Subcutaneous abdominal adipose tissue (tissue), 5 donors: ENCODE data around the gene TBC1D22A.

Experiments used
- H3K27ac ChIP-seq: one replicate; pipeline ENCODE4 v1.7.0; 2013; ENCODE audit warnings: low read depth, mild to moderate bottlenecking, inconsistent platforms, low read length, moderate library complexity
- H3K27me3 ChIP-seq, 5 donors: one replicate each; pipeline ENCODE4 v1.7.0; 2013; ENCODE audit warnings: low read length in 5 of 5, inconsistent platforms in 1 of 5; ENCODE audit not compliant: control insufficient read depth in 5 of 5, insufficient read depth in 4 of 5
- H3K36me3 ChIP-seq, 5 donors: one replicate each; pipeline ENCODE4 v1.7.0; 2013; ENCODE audit warnings: low read length in 5 of 5; ENCODE audit not compliant: control insufficient read depth in 5 of 5, insufficient read depth in 5 of 5
- H3K4me1 ChIP-seq, 5 donors: one replicate each; pipeline ENCODE4 v1.7.0; 2013; ENCODE audit warnings: low read length in 5 of 5, mild to moderate bottlenecking in 3 of 5, moderate library complexity in 1 of 5; ENCODE audit not compliant: control insufficient read depth in 5 of 5, insufficient read depth in 5 of 5
- H3K4me3 ChIP-seq, 5 donors: one replicate each; pipeline ENCODE4 v1.7.0; 2013; ENCODE audit warnings: low read length in 5 of 5, low read depth in 1 of 5
- H3K9ac ChIP-seq, 5 donors: one replicate each; pipeline ENCODE4 v1.7.0; 2013; ENCODE audit warnings: low read length in 5 of 5, mild to moderate bottlenecking in 4 of 5, moderate library complexity in 3 of 5
- H3K9me3 ChIP-seq, 5 donors: one replicate each; pipeline ENCODE4 v1.7.0; 2013; ENCODE audit warnings: low read length in 5 of 5; ENCODE audit not compliant: control insufficient read depth in 5 of 5
- donor health status: healthy.
- donor health status: healthy.
- donor health status: healthy.
- donor health status: healthy.
- donor health status: healthy.

TBC1D22A gene

GRCh38 chr22:47036352-47036751 is 273.9 kb downstream of the TBC1D22A start:
- no peak overlapping the region for H3K4me3 ChIP-seq
- peaks cover 0 to 5% (median 0%) of the 10 kb centered on the region in 5 donors for H3K4me1 ChIP-seq
- H3K9ac ChIP-seq, result no peak overlapping the region
- no peaks in the 10 kb centered on the region for H3K9me3 ChIP-seq
- H3K27me3 ChIP-seq, result no peaks in the 10 kb centered on the region
- H3K27ac ChIP-seq, result no peak overlapping the region
- peaks cover 0 to 47% (median 14%) of the 10 kb centered on the region in 5 donors for H3K36me3 ChIP-seq

DNA sequence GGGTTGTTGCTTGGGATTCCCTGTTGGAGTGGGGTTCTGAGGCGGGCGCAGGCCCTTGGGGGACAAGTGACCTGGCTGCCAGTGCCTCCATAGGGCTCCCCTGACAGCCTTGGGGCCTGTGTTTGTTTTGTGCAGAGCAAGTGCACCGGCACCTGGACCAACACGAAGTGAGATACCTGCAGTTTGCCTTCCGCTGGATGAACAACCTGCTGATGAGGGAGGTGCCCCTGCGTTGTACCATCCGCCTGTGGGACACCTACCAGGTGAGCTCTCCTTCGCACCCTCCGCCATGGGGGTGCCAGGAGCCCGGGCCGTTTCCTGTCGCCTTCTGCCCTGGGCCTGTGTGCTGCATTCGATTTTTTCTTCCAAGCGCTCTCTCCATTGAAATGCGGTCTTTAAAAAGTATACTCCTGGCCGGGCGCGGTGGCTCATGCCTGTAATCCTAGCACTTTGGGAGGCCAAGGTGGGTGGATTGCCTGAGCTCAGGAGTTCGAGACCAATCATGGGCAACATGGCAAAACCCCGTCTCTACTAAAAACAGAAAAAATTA is 274.6 kb downstream of the TBC1D22A start:
- Histone ChIP-seq H3K4me3 (no peak overlapping the region), H3K36me3 (peaks cover 0 to 46% (median 14%) of the 10 kb centered on the region in 5 donors), H3K4me1 (peaks cover 0 to 5% (median 0%) of the 10 kb centered on the region in 5 donors), H3K9ac (no peak overlapping the region), H3K27me3 (no peaks in the 10 kb centered on the region), H3K27ac (no peak overlapping the region), H3K9me3 (no peaks in the 10 kb centered on the region)

GRCh38 chr22:47038206-47038835 is 275.9 kb downstream of the TBC1D22A start:
- H3K27ac ChIP-seq, result no peak overlapping the region
- no peak overlapping the region for H3K9ac ChIP-seq
- H3K4me3 ChIP-seq, result no peak overlapping the region
- H3K36me3 ChIP-seq, result peaks cover 0 to 38% (median 14%) of the 10 kb centered on the region in 5 donors
- no peaks in the 10 kb centered on the region for H3K27me3 ChIP-seq
- no peaks in the 10 kb centered on the region for H3K4me1 ChIP-seq
- no peaks in the 10 kb centered on the region for H3K9me3 ChIP-seq

GRCh38 chr22:47039356-47039755 is 276.9 kb downstream of the TBC1D22A start:
- Histone ChIP-seq H3K27me3 (no peaks in the 10 kb centered on the region), H3K4me1 (peaks cover 0 to 8% (median 0%) of the 10 kb centered on the region in 5 donors), H3K9me3 (no peaks in the 10 kb centered on the region), H3K9ac (no peak overlapping the region), H3K4me3 (no peak overlapping the region), H3K36me3 (peaks cover 0 to 34% (median 14%) of the 10 kb centered on the region in 5 donors), H3K27ac (no peak overlapping the region)

- H3K27me3 ChIP-seq, result no peaks in the 10 kb centered on the region
- H3K4me3 ChIP-seq, result no peak overlapping the region
- H3K4me1 ChIP-seq, result peaks cover 0 to 10% (median 0%) of the 10 kb centered on the region in 5 donors
- peaks cover 0 to 28% (median 12%) of the 10 kb centered on the region in 5 donors for H3K36me3 ChIP-seq
- H3K27ac ChIP-seq, result no peak overlapping the region
- H3K9me3 ChIP-seq, result no peaks in the 10 kb centered on the region
- H3K9ac ChIP-seq, result no peak overlapping the region
Measured at GRCh38 chr22:47040486-47041270, 278.2 kb downstream of the TBC1D22A start.

DNA sequence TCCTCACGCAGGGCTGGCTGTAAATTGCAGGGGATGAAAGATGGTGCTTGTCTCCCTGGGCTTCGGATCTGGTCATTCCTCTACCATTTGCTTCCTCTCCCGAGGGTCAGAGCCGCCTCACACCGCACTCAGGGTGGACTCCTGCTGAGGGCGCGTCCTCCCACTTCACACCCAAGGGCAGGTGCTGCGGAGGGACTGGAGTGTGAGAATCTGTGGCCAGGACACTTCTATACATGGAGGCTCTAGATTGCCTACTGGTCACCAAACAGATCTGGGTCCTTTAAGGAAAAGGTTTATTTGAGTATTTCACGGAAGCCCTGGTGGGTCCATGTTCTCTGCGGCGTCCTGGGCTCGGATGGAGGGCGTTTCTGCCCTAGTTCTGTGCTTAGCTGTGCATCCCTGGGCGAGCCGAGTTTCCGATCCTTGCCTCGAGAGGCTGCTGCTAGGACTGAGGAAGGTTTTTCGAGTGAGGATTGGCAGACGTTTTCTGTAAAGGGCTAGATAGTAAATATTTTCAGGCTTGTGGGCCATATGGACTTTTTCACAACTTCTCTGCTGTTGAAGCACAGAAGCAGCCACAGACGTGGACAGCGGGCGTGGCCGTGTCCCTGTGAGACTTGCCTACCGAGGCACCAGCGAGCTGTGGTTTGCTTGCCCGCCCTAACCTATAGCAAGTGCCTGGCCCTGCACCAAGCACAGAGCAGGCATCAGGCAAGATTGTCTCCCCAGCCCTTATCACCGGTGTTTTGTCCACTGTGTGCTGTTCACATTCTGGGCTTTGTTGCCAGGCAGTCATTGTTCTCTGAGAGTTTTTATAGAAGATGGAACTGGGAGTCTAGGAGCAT is 279.0 kb downstream of the TBC1D22A start:
- peaks cover 0 to 24% (median 11%) of the 10 kb centered on the region in 5 donors for H3K36me3 ChIP-seq
- H3K4me1 ChIP-seq, result peaks cover 0 to 10% (median 0%) of the 10 kb centered on the region in 5 donors
- no peak overlapping the region for H3K27ac ChIP-seq
- H3K27me3 ChIP-seq, result no peaks in the 10 kb centered on the region
- no peaks in the 10 kb centered on the region for H3K9me3 ChIP-seq
- no peak overlapping the region for H3K4me3 ChIP-seq
- H3K9ac ChIP-seq, result no peak overlapping the region

DNA sequence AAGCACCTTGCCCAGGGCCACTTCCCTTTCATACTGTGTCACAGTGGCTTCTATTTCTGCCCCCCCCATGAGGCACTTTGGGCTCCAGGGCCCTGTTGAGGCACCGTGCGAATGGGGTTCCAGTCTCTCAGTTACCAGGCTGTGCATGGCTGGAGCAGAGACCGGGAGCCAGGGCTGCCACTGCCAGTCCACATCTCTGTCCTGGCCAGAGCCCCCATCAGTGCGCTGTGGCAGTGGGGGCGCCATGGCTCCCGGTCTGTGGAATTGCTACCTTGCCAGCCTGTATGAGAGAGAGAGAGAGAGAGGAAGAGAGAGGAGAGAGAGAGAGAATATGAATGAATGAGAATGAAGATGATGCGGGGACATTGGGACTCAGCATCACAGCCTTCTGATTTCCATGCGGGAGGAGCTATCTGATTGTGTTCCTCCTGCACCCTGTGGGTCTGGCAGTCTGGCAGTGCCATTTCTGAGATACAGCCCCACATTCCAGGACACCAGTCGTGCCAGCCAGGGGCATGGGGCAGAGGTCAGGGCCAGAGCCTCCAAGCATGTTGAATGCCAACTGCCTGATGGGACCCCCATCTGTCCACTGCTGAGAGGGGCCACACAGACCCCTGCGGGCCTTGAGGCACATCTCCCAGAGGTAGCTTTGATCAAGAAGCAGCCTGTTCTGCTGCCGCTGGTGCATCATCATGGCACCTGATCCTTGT is 279.8 kb downstream of the TBC1D22A start:
- no peak overlapping the region for H3K9ac ChIP-seq
- no peaks in the 10 kb centered on the region for H3K27me3 ChIP-seq
- no peak overlapping the region for H3K4me3 ChIP-seq
- peaks cover 0 to 16% (median 6%) of the 10 kb centered on the region in 5 donors for H3K36me3 ChIP-seq
- no peak overlapping the region for H3K27ac ChIP-seq
- peaks cover 0 to 10% (median 0%) of the 10 kb centered on the region in 5 donors for H3K4me1 ChIP-seq
- no peaks in the 10 kb centered on the region for H3K9me3 ChIP-seq

DNA sequence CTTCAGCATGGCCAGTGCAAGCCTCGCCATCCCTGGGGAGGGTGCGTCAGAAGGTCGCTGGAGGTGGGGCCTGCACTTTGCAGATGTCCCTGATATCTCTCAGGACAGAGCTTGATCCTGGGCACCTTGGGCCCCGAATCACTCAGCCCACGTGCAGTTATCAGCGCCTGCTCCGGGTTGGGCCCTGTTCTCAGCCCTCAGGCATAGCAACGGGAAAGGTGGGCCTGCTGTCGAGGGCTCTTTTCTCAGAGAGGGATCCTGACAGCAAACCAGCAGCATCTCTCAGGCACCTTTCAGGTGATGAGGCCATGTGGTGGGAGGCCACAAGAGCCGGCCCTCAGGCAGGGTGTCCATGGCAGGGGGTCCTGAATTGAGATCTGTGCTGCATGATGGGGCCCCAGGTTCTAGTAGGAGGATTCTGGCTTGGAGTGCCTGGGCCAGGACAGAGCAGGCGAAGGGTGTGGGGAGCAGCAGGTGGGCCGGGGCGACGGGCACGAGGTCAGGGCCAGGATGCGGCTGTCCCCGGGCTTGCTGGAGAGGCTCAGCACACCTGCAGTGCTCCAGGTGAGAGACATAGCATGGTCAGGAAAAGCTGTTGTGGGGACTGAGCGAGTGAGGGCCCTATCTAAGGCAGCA is 280.5 kb downstream of the TBC1D22A start:
- Histone ChIP-seq H3K36me3 (peaks cover 0 to 10% (median 5%) of the 10 kb centered on the region in 5 donors), H3K27ac (no peak overlapping the region), H3K9ac (no peak overlapping the region), H3K27me3 (no peaks in the 10 kb centered on the region), H3K4me3 (no peak overlapping the region), H3K4me1 (peaks cover 0 to 10% (median 0%) of the 10 kb centered on the region in 5 donors), H3K9me3 (no peaks in the 10 kb centered on the region)
